ENCODE measurements around the gene CCDC142. TPM values are rescaled to one million over a fixed set of nuclear protein-coding genes. Genes with fewer than 3 reads are reported as not detected.
"Not testable (repeated sequence)": the region's sequence is repeated elsewhere in the genome, so short reads cannot be mapped to it uniquely, and the experiment has no call there.

CCDC142 gene
- total RNA-seq, 2 experiments from 2014 or later, result 3.7 to 5.8 TPM

DNA sequence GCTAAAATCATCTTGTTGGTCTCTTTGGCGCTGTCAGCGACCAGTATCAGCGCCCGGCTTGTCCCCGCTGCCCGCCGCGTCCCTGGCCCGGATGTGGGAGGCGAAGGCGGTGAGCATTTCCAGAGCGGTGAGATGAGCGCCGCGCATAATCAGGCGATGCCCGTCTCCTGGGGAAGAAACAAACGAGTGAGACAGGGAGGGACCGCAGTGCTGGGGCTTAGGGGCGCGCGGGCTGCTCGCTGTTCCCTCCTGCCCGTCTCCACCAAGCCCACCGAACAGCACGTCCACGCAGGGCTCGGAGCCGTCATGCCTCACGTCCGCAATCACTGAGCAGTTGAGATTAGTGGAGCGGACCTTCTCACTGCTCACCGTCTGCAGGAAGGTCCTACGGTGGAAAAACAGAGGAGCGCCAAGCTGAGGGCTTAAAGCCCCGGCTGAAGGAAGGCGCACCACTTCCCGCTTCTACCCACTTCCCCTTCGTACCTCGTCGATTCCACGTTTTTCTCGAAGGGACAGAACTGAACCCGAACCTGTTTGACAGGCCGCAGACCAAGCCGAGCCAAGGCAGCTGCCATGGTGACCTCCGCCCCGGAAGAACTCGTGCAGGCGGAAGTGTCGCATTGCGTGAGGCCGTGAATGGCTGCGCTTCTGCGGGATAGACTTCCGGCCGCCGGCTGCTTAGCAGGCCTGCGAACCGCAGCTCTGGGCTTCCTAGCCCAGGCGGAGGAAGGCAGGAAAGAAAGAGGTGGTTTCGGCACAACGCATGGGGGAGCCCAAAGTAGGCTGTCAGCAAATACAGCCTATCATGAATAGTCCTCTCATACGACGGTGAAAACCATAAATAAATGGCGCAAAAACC is 10.5 kb downstream of the CCDC142 start, which contains the start of gene MRPL53:
Gene MRPL53 (minus strand): TSS at position 595 of the 859 bp plus-strand sequence. CDS start 20 bp downstream, at position 575.
- peak; percentile 97 for DNase-seq
- Mint-ChIP-seq H3K27me3 (ENCODE audit: low read depth) (no peaks in the 10 kb centered on the region), H3K36me3 (ENCODE audit: low read depth) (peaks cover 18% of the 10 kb centered on the region), H3K4me1 (ENCODE audit: low read depth) (peaks cover 20% of the 10 kb centered on the region), H3K9me3 (no peaks in the 10 kb centered on the region), H3K4me3 (peak within 1 kb of the TSS; percentile 98), H3K27ac (peak within 1 kb of the TSS; percentile 98)
- CTCF ChIA-PET, result interaction anchor here (0.6 to 2.9 kb wide), 5 partner anchors 9 to 624 kb away, joined by 3 to 31 read pairs (median 3); partner anchors contain the start of genes CCDC142 and TTC31
- intact Hi-C loops (cut with micrococcal nuclease), result loop anchor here (1.0 kb wide), 3 partner anchors 11 to 18 kb away; partner anchors contain the start of genes TTC31 and WBP1

DNA sequence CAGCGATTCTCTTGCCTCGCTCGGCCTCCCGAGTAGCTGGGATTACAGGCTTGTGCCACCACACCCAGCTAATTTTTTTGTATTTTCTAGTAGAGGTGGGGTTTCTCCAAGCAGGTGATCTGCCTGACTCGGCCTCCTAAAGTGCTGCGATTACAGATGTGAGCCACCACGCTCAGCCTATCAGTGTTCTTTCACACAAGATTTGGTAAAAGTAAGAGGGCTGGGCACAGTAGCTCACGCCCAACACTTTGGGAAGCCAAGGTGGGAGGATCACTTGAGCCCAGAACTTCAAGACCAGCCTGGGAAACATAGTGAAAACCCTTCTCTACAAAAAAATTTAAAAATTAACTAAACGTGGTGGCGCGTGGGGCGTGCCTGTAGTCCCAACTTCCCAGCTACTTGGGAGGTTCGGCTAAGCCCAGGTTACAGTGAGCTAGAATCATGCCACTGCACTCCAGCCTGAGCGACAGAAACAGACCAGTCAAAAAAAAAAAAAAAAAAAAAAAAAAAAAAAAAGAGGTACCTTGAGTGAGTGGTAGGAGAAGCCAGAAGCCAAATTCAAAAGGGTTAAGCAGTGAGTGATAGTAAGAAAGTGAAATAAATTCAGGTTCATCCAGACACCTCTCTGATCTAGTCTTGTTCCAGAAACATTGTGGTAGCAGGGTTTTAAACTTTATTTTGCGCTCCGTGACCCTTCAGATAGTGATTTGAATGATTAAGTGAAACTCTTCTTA is 11.3 kb downstream of the CCDC142 start:
- CTCF ChIA-PET, result interaction anchor here (0.6 to 2.9 kb wide), 3 partner anchors 9 to 624 kb away, joined by 3 to 31 read pairs (median 3); partner anchors contain the start of genes CCDC142 and TTC31
- H3K4me1 Mint-ChIP-seq (ENCODE audit: low read depth), result peaks cover 20% of the 10 kb centered on the region
- H3K27me3 Mint-ChIP-seq (ENCODE audit: low read depth), result no peaks in the 10 kb centered on the region
- H3K4me3 Mint-ChIP-seq, result peak overlapping the region; percentile 98
- no peaks in the 10 kb centered on the region for H3K9me3 Mint-ChIP-seq
- H3K27ac Mint-ChIP-seq, result peak overlapping the region; percentile 98
- intact Hi-C loops (cut with micrococcal nuclease), result loop anchor here (1.0 kb wide), 3 partner anchors 12 to 17 kb away; partner anchors contain the start of genes TTC31 and WBP1
- peaks cover 18% of the 10 kb centered on the region for H3K36me3 Mint-ChIP-seq (ENCODE audit: low read depth)
- no peak for DNase-seq

DNA sequence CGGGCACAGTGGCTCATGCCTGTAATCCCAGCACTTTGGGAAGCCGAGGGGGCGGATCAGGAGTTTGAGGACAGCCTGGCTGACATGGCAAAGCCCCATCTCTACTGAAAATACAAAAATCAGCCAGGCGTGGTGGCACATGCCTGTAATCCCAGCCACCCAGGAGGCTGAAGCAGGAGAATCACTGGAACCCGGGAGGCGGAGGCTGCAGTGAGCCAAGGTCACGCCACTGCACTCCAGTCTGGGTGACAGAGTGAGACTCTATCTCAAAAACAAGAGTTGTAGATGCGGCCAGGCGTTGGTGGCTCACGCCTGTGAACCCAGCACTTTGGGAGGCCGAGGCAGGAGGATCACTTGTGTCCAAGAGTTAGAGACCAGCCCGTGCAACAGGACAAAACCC is 12.1 kb downstream of the CCDC142 start:
- intact Hi-C loops (cut with micrococcal nuclease); DNase-seq; H3K9me3 Mint-ChIP-seq; H3K27me3 Mint-ChIP-seq (ENCODE audit: low read depth): not testable (repeated sequence)
- Mint-ChIP-seq H3K27ac (peak overlapping the region; percentile 33), H3K36me3 (ENCODE audit: low read depth) (peaks cover 18% of the 10 kb centered on the region), H3K4me3 (peak overlapping the region; percentile 49), H3K4me1 (ENCODE audit: low read depth) (peaks cover 24% of the 10 kb centered on the region)
- CTCF ChIA-PET, result interaction anchor here (2.9 kb wide), 1 partner anchor 12 kb away, joined by 31 read pairs; the partner anchor contains the start of genes CCDC142 and TTC31

DNA sequence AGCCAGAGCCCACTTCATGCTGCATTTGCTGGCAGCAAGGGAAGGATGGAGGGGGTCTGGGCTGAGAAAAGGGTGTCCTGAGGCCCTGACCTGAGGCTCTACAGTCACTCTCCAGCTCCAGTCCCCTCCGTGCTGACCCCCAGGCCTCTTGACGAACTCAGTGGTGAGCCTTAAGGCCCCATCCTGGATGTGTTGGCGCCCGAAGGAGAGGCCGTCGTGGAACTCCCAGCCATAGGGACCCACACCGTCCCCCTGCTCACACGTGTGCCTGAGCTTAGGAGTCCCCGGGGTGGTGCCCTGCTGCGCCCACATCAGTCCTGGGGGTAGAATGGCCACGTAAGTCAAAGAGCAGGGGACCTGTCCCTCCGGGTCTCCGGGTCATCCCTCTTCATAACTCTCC is 18.4 kb downstream of the CCDC142 start:
- Mint-ChIP-seq H3K27ac (peak overlapping the region; percentile 75), H3K4me3 (peak overlapping the region; percentile 99), H3K36me3 (ENCODE audit: low read depth) (peaks cover 2% of the 10 kb centered on the region), H3K9me3 (no peaks in the 10 kb centered on the region), H3K27me3 (ENCODE audit: low read depth) (no peaks in the 10 kb centered on the region), H3K4me1 (ENCODE audit: low read depth) (peaks cover 24% of the 10 kb centered on the region)
- intact Hi-C loops (cut with micrococcal nuclease), result no loop called here
- no peak for DNase-seq
- CTCF ChIA-PET, result interaction anchor here (1.0 kb wide), 1 partner anchor 125 kb away, joined by 3 read pairs; no protein-coding TSS in a partner anchor

DNA sequence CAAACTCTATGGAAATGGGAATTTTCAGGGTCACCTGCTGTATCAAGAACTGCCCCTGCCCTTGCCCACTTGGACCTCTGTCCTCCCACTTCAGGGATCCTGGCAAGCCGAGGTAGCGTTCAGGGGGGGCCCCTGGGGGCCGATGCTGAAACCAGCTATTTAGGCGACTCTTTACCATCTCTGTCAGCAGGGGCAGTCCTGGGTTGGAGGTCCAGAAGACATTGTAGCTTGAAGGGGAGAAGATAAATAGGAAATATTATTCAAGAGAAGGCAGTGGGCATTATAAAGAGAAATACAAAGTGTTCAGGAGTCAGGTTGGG is 20.1 kb downstream of the CCDC142 start:
- Mint-ChIP-seq H3K27ac (no peak overlapping the region), H3K4me3 (no peak overlapping the region), H3K4me1 (ENCODE audit: low read depth) (peaks cover 26% of the 10 kb centered on the region), H3K36me3 (ENCODE audit: low read depth) (peaks cover 2% of the 10 kb centered on the region), H3K27me3 (ENCODE audit: low read depth) (no peaks in the 10 kb centered on the region), H3K9me3 (no peaks in the 10 kb centered on the region)
- DNase-seq, result no peak
- CTCF ChIA-PET, result interaction anchor here (0.6 to 1.5 kb wide), 2 partner anchors 10 to 17 kb away, joined by 3 read pairs; partner anchors contain the start of gene MRPL53
- intact Hi-C loops (cut with micrococcal nuclease), result no loop called here

DNA sequence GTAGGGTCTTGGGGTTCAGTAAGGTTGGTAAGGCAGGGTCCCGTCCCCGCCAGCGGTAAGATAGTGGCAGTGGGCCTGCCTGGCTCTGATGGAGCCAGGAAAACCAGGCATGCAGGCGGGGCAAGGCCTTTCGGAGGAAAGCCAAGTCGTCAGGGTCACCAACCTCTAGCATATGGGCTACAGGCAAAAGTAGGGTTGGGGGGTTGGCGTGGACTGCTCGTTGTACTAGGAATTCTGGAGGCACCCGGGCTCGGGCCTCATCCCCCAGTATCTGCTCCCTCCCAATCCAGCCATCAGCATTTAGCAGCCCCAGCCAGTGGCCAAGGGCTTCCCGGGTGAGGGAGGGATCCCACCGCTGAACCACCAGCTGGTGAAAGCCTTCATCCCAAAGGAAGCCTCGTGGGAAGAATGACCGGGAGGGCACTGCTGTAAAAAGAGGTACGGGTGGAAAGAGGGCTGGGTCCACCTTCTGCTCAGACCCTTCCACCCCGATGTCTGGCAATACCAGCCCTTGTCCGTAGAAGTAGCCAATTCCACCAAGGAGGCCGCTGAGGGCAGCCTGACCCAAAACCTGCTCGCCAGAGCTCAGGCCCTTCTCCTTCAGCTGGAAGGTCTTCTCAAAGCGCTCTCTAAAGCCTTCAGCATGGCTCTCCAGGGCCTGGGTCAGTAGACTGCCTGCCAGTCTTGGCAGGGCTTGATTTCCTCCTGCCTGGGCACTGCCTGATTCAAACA is 20.6 kb downstream of the CCDC142 start:
- no peak for DNase-seq
- H3K4me3 Mint-ChIP-seq, result no peak overlapping the region
- no peaks in the 10 kb centered on the region for H3K27me3 Mint-ChIP-seq (ENCODE audit: low read depth)
- CTCF ChIA-PET, result interaction anchor here (0.6 to 1.9 kb wide), 4 partner anchors 10 to 126 kb away, joined by 3 to 7 read pairs (median 3); partner anchors contain the start of genes CCDC142, MRPL53 and TTC31
- no peak overlapping the region for H3K27ac Mint-ChIP-seq
- peaks cover 27% of the 10 kb centered on the region for H3K4me1 Mint-ChIP-seq (ENCODE audit: low read depth)
- no peaks in the 10 kb centered on the region for H3K9me3 Mint-ChIP-seq
- H3K36me3 Mint-ChIP-seq (ENCODE audit: low read depth), result peaks cover 4% of the 10 kb centered on the region
- intact Hi-C loops (cut with micrococcal nuclease), result no loop called here

DNA sequence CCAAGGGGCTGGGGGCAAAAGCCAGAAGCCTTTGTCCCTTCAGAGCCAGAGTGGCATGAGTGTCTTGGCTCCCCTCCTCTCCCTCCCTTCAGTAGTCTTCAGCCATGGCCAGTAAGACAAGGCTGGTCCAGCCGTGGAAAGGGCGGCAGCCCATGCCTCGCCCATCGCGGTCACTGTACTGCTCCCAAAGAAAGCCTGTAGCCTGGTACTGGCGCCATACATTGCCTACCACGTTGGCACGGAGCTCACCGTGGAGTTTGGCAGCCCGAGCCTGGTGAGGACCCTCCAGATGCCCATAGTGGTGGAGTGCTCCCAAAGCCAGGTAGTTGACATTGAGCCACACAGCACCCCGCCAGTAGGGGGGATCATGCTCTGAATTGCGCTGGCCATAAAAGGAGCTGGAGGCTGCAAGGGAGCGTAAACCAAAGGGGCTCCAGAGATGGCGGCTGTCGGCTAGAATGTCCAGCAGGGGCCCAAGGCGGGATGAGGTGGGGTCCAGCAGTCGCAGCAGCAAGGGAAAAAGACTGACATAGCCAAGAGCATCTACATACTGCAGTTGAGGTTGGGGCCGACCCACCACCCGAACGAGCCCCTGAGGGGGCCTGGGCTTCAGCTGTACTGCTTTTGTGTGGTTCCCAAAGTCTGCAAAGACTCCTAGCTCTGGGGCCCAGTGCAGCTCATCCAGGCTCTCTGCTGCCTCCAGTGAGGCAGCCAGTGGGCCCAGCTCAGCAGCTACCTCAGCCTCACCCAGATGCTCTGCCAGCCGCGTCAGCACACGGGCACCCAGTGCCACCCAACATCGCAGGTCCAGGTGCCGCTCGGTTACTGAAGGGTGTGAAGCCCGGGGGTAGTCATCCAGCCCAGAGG is 21.4 kb downstream of the CCDC142 start:
- CTCF ChIA-PET, result interaction anchor here (0.7 to 1.9 kb wide), 2 partner anchors 21 to 126 kb away, joined by 3 to 7 read pairs; partner anchors contain the start of genes CCDC142 and TTC31
- Mint-ChIP-seq H3K4me3 (no peak overlapping the region), H3K9me3 (no peaks in the 10 kb centered on the region), H3K4me1 (ENCODE audit: low read depth) (peaks cover 35% of the 10 kb centered on the region), H3K36me3 (ENCODE audit: low read depth) (peaks cover 6% of the 10 kb centered on the region), H3K27me3 (ENCODE audit: low read depth) (no peaks in the 10 kb centered on the region), H3K27ac (no peak overlapping the region)
- no peak for DNase-seq
- intact Hi-C loops (cut with micrococcal nuclease), result no loop called here

DNA sequence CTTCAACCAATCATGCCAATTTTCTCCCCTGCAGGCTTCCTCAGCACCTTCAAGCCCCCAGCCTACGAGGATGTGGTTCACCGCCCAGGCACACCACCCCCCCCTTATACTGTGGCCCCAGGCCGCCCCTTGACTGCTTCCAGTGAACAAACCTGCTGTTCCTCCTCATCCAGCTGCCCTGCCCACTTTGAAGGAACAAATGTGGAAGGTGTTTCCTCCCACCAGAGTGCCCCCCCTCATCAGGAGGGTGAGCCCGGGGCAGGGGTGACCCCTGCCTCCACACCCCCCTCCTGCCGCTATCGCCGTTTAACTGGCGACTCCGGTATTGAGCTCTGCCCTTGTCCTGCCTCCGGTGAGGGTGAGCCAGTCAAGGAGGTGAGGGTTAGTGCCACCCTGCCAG is 22.6 kb downstream of the CCDC142 start:
- CTCF ChIA-PET, result interaction anchor here (1.9 kb wide), 1 partner anchor 22 kb away, joined by 7 read pairs; the partner anchor contains the start of genes CCDC142 and TTC31
- H3K36me3 Mint-ChIP-seq (ENCODE audit: low read depth); intact Hi-C loops (cut with micrococcal nuclease); H3K9me3 Mint-ChIP-seq; DNase-seq; H3K27me3 Mint-ChIP-seq (ENCODE audit: low read depth): not testable (repeated sequence)
- Mint-ChIP-seq H3K4me3 (peak overlapping the region; percentile 92), H3K4me1 (ENCODE audit: low read depth) (peaks cover 41% of the 10 kb centered on the region), H3K27ac (peak overlapping the region; percentile 56)

DNA sequence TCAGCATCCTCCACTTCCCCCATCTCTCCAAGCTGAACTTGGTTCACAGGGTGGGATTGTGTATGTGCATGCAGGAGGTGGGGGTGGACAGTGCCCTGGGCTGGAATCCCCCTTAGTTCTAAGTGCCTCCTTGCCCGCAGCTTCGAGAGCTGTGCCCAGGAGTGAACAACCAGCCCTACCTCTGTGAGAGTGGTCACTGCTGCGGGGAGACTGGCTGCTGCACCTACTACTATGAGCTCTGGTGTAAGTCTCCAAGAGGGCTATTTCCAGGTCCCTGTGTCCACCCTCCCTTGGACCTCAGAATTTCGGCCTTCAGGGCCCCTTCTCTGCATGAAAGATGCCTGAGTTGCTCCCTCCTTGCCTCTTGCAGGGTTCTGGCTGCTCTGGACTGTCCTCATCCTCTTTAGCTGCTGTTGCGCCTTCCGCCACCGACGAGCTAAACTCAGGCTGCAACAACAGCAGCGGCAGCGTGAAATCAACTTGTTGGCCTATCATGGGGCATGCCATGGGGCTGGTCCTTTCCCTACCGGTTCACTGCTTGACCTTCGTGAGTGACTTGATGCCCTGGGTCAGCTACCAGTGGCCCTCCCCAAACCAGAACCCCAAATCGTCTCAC is 23.2 kb downstream of the CCDC142 start:
- H3K9me3 Mint-ChIP-seq; DNase-seq; H3K36me3 Mint-ChIP-seq (ENCODE audit: low read depth); CTCF ChIA-PET; H3K27me3 Mint-ChIP-seq (ENCODE audit: low read depth): not testable (repeated sequence)
- peak overlapping the region; percentile 28 for H3K27ac Mint-ChIP-seq
- intact Hi-C loops (cut with micrococcal nuclease), result loop anchor here (2.0 to 10.0 kb wide), 7 partner anchors 207 to 1345 kb away; partner anchors contain the start of genes CCT7, DGUOK, MTHFD2 and PRADC1
- peaks cover 45% of the 10 kb centered on the region for H3K4me1 Mint-ChIP-seq (ENCODE audit: low read depth)
- peak overlapping the region; percentile 92 for H3K4me3 Mint-ChIP-seq

DNA sequence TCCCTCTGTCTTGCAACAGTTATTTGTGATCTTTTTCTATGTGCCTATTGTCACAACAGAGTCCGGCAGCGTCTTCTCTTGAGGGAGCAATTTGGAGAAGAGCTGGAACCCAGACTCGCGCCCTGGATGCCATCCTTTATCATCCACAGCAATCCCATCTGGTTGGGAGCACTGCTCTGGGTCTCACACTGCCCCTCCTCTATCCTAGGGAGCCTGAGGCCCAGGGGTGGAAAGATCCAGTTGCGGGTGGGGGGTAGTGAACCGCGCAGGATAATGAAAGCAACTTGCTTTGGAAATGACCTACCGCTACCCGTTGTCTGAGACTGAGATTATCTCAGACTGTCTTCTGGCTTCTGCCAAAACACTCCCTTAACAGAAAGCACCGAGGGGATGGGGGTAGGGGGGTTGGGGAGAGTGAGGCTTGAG is 23.8 kb downstream of the CCDC142 start:
- peaks cover 46% of the 10 kb centered on the region for H3K4me1 Mint-ChIP-seq (ENCODE audit: low read depth)
- H3K36me3 Mint-ChIP-seq (ENCODE audit: low read depth), result peaks cover 9% of the 10 kb centered on the region
- CTCF ChIA-PET, result interaction anchor here (0.6 to 1.9 kb wide), 6 partner anchors 8 to 129 kb away, joined by 3 to 5 read pairs (median 3); no protein-coding TSS in a partner anchor
- no peaks in the 10 kb centered on the region for H3K27me3 Mint-ChIP-seq (ENCODE audit: low read depth)
- no peak for DNase-seq
- no peaks in the 10 kb centered on the region for H3K9me3 Mint-ChIP-seq
- intact Hi-C loops (cut with micrococcal nuclease), result loop anchor here (1.0 to 10.0 kb wide), 14 partner anchors 13 to 1344 kb away; partner anchors contain the start of genes AUP1, CCT7, DGUOK and DOK1
- peak overlapping the region; percentile 92 for H3K4me3 Mint-ChIP-seq
- peak overlapping the region; percentile 99 for H3K27ac Mint-ChIP-seq

All from activated naive CD4-positive, alpha-beta T cell treated with anti-CD3 and anti-CD28 coated beads for 36 hours (primary cell).